IPS-18a (cell line): ENCODE data around the gene HLA-DMB.

Source experiments
- H3K27ac ChIP-seq: one replicate; pipeline ENCODE4 v1.5.1; 2013; ENCODE audit warnings: low read length
- H3K27me3 ChIP-seq: one replicate; pipeline ENCODE4 v1.6.1; 2013; ENCODE audit warnings: mild to moderate bottlenecking, low read length; ENCODE audit not compliant: control insufficient read depth, insufficient read depth
- H3K36me3 ChIP-seq: one replicate; pipeline ENCODE4 v1.6.1; 2013; ENCODE audit warnings: low read depth, low read length; ENCODE audit not compliant: control insufficient read depth
- H3K4me1 ChIP-seq: one replicate; pipeline ENCODE4 v1.6.1; 2013; ENCODE audit warnings: low read depth, low read length; ENCODE audit not compliant: control insufficient read depth
- H3K4me3 ChIP-seq: one replicate; pipeline ENCODE4 v1.5.1; 2013; ENCODE audit warnings: low read length
- H3K9ac ChIP-seq: one replicate; pipeline ENCODE4 v1.6.1; 2013; ENCODE audit warnings: mild to moderate bottlenecking, low read length, moderate library complexity
- H3K9me3 ChIP-seq: one replicate; pipeline ENCODE4 v1.6.1; 2013; ENCODE audit warnings: low read depth, low read length; ENCODE audit not compliant: control insufficient read depth

The HLA-DMB gene

GRCh38 chr6:32888576-32888975, 52.3 kb downstream of the HLA-DMB start:
- Histone ChIP-seq H3K36me3 (no peaks in the 10 kb centered on the region), H3K9me3 (no peaks in the 10 kb centered on the region), H3K27me3 (no peaks in the 10 kb centered on the region), H3K4me3 (no peak overlapping the region), H3K9ac (no peak overlapping the region), H3K4me1 (no peaks in the 10 kb centered on the region), H3K27ac (no peak overlapping the region)

GRCh38 chr6:32887616-32888015, 53.2 kb downstream of the HLA-DMB start:
- H3K36me3 ChIP-seq: no peaks in the 10 kb centered on the region
- H3K27me3 ChIP-seq: no peaks in the 10 kb centered on the region
- H3K4me3 ChIP-seq: no peak overlapping the region
- H3K4me1 ChIP-seq: no peaks in the 10 kb centered on the region
- H3K27ac ChIP-seq: no peak overlapping the region
- H3K9ac ChIP-seq: no peak overlapping the region
- no peaks in the 10 kb centered on the region for H3K9me3 ChIP-seq

- Histone ChIP-seq H3K27me3 (no peaks in the 10 kb centered on the region), H3K4me1 (no peaks in the 10 kb centered on the region), H3K9ac (no peak overlapping the region), H3K36me3 (no peaks in the 10 kb centered on the region), H3K9me3 (no peaks in the 10 kb centered on the region), H3K4me3 (no peak overlapping the region), H3K27ac (no peak overlapping the region)
Observed at GRCh38 chr6:32886681-32887383, 54.0 kb downstream of the HLA-DMB start.

GRCh38 chr6:32885698-32886286, 55.0 kb downstream of the HLA-DMB start:
- no peaks in the 10 kb centered on the region for H3K4me1 ChIP-seq
- no peaks in the 10 kb centered on the region for H3K9me3 ChIP-seq
- no peaks in the 10 kb centered on the region for H3K27me3 ChIP-seq
- H3K4me3 ChIP-seq: no peak overlapping the region
- H3K27ac ChIP-seq: no peak overlapping the region
- H3K36me3 ChIP-seq: no peaks in the 10 kb centered on the region
- no peak overlapping the region for H3K9ac ChIP-seq
